Transverse colon (tissue), 4 donors: Measurements from ENCODE around the gene EVI5L. TPM values are rescaled to one million over a fixed set of nuclear protein-coding genes. Genes with fewer than 3 reads are reported as not detected.

Experiments used
- DNase-seq: peaks from one replicate; pipeline ENCODE4 v3.0.0-alpha.2; 2019
- H3K27ac ChIP-seq, 4 donors: fragments of 200-600 bp; sonication (generic); 2 replicates each; pipeline ENCODE4 v1.5.1; 2016 to 2018; ENCODE audit warnings: inconsistent platforms in 4 of 4
- H3K27me3 ChIP-seq: fragments of 200-600 bp; sonication (generic); 2 replicates; pipeline ENCODE4 v1.5.1; 2017; ENCODE audit warnings: inconsistent platforms
- H3K36me3 ChIP-seq, 4 donors: fragments of 200-600 bp; sonication (generic); 2 replicates each; pipeline ENCODE4 v1.5.1; 2017 to 2019; ENCODE audit warnings: inconsistent platforms in 4 of 4
- H3K4me1 ChIP-seq, 4 donors: fragments of 200-600 bp; sonication (generic); 2 replicates each; pipeline ENCODE4 v1.5.1; 2017 to 2020; ENCODE audit warnings: inconsistent platforms in 4 of 4
- H3K4me3 ChIP-seq, 4 donors: fragments of 200-600 bp; sonication (generic); 1 replicate in 1 of 4; 2 replicates in 3 of 4; pipeline versions ENCODE4 v1.5.1 to v1.6.1; 2017 to 2019; ENCODE audit warnings: inconsistent platforms in 4 of 4
- H3K9me3 ChIP-seq, 2 donors: fragments of 200-600 bp; sonication (generic); 2 replicates each; pipeline ENCODE4 v1.5.1; 2017 to 2019; ENCODE audit warnings: inconsistent platforms in 2 of 2
- EP300 ChIP-seq: sonication (generic); formaldehyde crosslinking; IDR thresholded peaks from one replicate; pipeline ENCODE4 v1.6.1; 2017; ENCODE audit warnings: antibody characterized with exemption, low read depth
- POLR2A ChIP-seq: fragments of 450-650 bp; IDR thresholded peaks from one replicate; pipeline ENCODE4 v1.6.1; 2016; ENCODE audit warnings: antibody characterized with exemption, mild to moderate bottlenecking, moderate library complexity
- POLR2AphosphoS5 ChIP-seq, 3 donors: sonication (generic); formaldehyde crosslinking; IDR thresholded peaks; one replicate each; pipeline ENCODE4 v1.6.1; 2016; ENCODE audit warnings: antibody characterized with exemption in 3 of 3
- WGBS, 2 donors: methylation state at CpG; one replicate each; pipeline ENCODE4 v1.1.5; 2018; ENCODE audit warnings: low coverage in 1 of 2; 5-methylcytosine and 5-hydroxymethylcytosine counted together
- in situ Hi-C, 4 donors: fragments of 200-750 bp; cut with MboI; loops; one replicate each; pipeline versions ENCODE4 v1.15.0 to v1.15.1; 2017; ENCODE audit warnings: low sequenced_read_pairs in 3 of 4, low pct_ligation_motif_present in 1 of 4, low pct_unique_long_range_greater_than_20kb in 1 of 4
- intact Hi-C: fragments of 100-400 bp; cut with DNase I; formaldehyde crosslinking; loops from one replicate; pipeline ENCODE4 v1.15.1; 2023; ENCODE audit warnings: low total_unique reads
- total RNA-seq, 4 donors: library from RNA; depleted of rRNA; stranded (reverse); fragments of >200 nt; gene quantifications; one replicate each; pipeline ENCODE4 v1.1.0, GENCODE V29; 2016
- TF ChIP-seq, protein P1 (sequence below), 5 experiments: fragments of 200-600 bp in 3 of 5; fragments of 450-650 bp in 2 of 5; sonication (generic) in 3 of 5; IDR thresholded peaks; 1 replicate in 2 of 5; 2 replicates in 3 of 5; pipeline ENCODE4 v1.5.1; 2016 to 2017; ENCODE audit warnings: antibody characterized with exemption in 5 of 5, inconsistent platforms in 3 of 5, mild to moderate bottlenecking in 2 of 5, moderate library complexity in 1 of 5

Gene EVI5L
- total RNA-seq, 4 donors from 2014 or later = 8.5 to 65.8 (median 15.0) TPM

DNA sequence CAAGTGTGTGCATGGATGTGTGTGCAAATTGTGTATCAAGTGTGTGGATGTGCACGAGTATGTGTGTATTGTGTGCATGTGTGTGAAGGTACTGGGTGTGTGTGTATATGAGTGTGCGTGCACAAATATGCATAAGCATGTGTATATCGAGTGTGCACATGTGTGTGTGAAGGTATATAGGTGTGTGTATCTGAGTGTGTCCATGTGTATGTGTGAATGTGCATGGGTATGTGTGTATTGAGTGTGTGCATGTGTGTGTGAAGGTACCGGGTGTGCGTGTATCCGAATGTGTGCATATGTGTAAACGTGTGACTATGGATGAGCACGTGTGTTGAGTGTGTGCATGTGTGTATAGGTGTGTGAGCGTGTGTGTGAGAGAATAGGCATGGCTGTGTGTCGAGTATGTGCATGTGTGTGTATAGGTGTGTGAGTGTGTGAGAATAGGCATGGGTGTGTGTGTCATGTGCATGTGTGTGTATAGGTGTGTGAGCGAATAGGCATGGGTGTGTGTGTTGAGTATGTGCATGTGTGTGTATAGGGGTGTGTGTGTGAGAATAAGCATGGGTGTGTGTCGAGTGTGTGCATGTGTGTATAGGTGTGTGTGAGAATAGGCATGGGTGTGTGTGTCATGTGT, 12.8 kb downstream of the EVI5L start:
- Histone ChIP-seq H3K9me3 (no peaks in the 10 kb centered on the region), H3K4me1 (no peaks in the 10 kb centered on the region), H3K27ac (no peak overlapping the region), H3K36me3 (no peaks in the 10 kb centered on the region), H3K27me3 (no peaks in the 10 kb centered on the region), H3K4me3 (no peak overlapping the region)
- DNase-seq = no peak
- no peak for TF ChIP-seq POLR2AphosphoS5 (IDR thresholded peaks at IDR 0.05)
- TF ChIP-seq, protein P1, sequence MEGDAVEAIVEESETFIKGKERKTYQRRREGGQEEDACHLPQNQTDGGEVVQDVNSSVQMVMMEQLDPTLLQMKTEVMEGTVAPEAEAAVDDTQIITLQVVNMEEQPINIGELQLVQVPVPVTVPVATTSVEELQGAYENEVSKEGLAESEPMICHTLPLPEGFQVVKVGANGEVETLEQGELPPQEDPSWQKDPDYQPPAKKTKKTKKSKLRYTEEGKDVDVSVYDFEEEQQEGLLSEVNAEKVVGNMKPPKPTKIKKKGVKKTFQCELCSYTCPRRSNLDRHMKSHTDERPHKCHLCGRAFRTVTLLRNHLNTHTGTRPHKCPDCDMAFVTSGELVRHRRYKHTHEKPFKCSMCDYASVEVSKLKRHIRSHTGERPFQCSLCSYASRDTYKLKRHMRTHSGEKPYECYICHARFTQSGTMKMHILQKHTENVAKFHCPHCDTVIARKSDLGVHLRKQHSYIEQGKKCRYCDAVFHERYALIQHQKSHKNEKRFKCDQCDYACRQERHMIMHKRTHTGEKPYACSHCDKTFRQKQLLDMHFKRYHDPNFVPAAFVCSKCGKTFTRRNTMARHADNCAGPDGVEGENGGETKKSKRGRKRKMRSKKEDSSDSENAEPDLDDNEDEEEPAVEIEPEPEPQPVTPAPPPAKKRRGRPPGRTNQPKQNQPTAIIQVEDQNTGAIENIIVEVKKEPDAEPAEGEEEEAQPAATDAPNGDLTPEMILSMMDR (IDR thresholded peaks at IDR 0.05) = no peak
- no peak for TF ChIP-seq POLR2A
- TF ChIP-seq EP300 = no peak
- intact Hi-C loops (no loop called here), in situ Hi-C loops (no loop called here)
- WGBS, 2 donors = 92 to 94% methylated on average over 10 to 12 of the region's 12 CpGs

DNA sequence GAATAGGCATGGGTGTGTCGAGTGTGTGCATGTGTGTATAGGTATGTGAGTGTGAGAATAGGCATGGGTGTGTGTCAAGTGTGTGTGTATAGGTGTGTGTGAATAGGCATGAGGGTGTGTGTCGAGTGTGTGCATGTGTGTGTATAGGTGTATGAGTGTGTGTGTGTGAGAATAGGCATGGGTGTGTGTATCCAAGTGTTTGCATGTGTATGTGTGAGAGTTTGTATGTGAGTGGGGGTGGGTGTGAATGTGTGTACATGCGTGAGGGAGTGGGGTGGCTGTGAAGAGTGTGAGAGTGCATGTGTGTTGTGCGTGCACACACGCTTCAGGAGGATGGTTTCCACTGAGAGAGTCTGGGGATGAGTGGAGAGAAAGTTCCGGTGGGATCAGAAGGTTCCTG, 13.5 kb downstream of the EVI5L start:
- in situ Hi-C loops = no loop called here
- WGBS, 2 donors = 94 to 95% methylated on average over 6 of the region's 6 CpGs

DNA sequence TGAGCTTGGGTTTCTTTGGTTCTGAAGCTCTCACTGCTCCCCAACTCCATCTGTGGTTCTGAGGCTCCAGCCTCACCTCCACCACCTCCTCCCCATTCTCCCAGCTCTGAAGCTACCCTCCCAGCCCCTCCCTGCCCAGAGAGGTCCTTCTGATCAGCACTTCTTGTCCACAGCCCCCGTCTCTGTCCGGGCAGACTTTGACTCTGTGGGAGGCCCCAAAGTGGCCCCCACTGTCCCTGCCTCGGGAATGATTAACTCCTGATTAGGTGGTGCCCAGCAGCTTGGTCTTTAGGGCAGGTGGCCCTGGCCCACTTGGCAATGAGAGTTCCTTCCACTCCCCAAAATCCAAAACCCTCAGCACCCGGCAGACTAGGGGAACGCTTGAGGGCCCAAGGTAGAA, 14.4 kb downstream of the EVI5L start:
- Histone ChIP-seq H3K4me3 (no peak overlapping the region), H3K27ac (no peak overlapping the region), H3K36me3 (no peaks in the 10 kb centered on the region), H3K27me3 (no peaks in the 10 kb centered on the region), H3K9me3 (no peaks in the 10 kb centered on the region), H3K4me1 (no peaks in the 10 kb centered on the region)
- in situ Hi-C loops (no loop called here), intact Hi-C loops (no loop called here)
- WGBS, 2 donors = 48 to 79% methylated on average over 3 to 5 of the region's 5 CpGs
- no peak for TF ChIP-seq POLR2A
- TF ChIP-seq, protein P1 (IDR thresholded peaks at IDR 0.05) = no peak
- no peak for TF ChIP-seq EP300
- no peak for TF ChIP-seq POLR2AphosphoS5 (IDR thresholded peaks at IDR 0.05)
- DNase-seq = no peak

More for the DNA sequence above, 13.5 kb downstream of the EVI5L start:
- no peaks in the 10 kb centered on the region for H3K36me3 ChIP-seq
- no peaks in the 10 kb centered on the region for H3K4me1 ChIP-seq
- no peak for DNase-seq
- TF ChIP-seq POLR2A (no peak), POLR2AphosphoS5 (IDR thresholded peaks at IDR 0.05) (no peak), EP300 (no peak)
- TF ChIP-seq, protein P1 (IDR thresholded peaks at IDR 0.05) = no peak
- no peak overlapping the region for H3K27ac ChIP-seq
- H3K4me3 ChIP-seq = no peak overlapping the region
- H3K9me3 ChIP-seq = no peaks in the 10 kb centered on the region
- intact Hi-C loops = no loop called here
- no peaks in the 10 kb centered on the region for H3K27me3 ChIP-seq

DNA sequence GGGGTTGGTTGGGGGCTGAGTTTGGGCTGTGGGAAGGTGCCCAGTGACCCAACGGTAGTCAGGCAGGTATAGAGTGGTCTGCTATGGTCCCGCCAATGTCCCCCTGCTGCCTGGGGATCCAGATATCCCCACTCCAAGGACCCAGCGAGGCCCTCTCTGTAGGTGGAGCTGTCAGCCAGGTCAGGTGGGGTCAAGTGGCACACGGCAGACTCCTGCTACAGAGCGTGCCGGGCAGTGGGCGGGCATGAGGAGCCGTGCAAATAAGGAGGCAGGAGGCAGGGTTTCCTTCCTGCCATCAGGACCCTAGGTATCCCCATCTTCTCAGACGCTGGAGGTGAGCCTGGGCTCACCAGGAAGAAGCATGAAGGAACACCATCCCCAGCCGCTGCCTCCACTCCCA, 14.9 kb downstream of the EVI5L start:
- no peak overlapping the region for H3K4me3 ChIP-seq
- WGBS, 2 donors = 86% methylated on average over 10 of the region's 10 CpGs; no CpG with 5 or more reads in 1 of the 2 donors
- no peaks in the 10 kb centered on the region for H3K9me3 ChIP-seq
- intact Hi-C loops = no loop called here
- no peaks in the 10 kb centered on the region for H3K4me1 ChIP-seq
- H3K27me3 ChIP-seq = no peaks in the 10 kb centered on the region
- in situ Hi-C loops = no loop called here
- H3K27ac ChIP-seq = no peak overlapping the region
- TF ChIP-seq, protein P1 (IDR thresholded peaks at IDR 0.05) = no peak
- TF ChIP-seq POLR2AphosphoS5 (IDR thresholded peaks at IDR 0.05) (no peak), POLR2A (no peak), EP300 (no peak)
- no peaks in the 10 kb centered on the region for H3K36me3 ChIP-seq
- no peak for DNase-seq
